GM10248 (cell line): ENCODE data around the gene HSPH1.

Source experiments
- CTCF ChIA-PET: fragments of 300-600 bp; sonication (Branson Sonifier 250); formaldehyde crosslinking; extraction: SDS; loops from one replicate; lab custom pipeline; 2021; ENCODE audit warnings: antibody characterized with exemption; lab: Yijun Ruan, JAX
- POLR2A ChIA-PET: fragments of 350-650 bp; sonication (Branson Sonifier 250); formaldehyde crosslinking; extraction: SDS; loops from one replicate; lab custom pipeline; 2020; ENCODE audit warnings: antibody characterized with exemption; lab: Yijun Ruan, JAX
- DNase-seq: peaks from one replicate; pipeline ENCODE4 v3.0.0; 2012; ENCODE audit errors: extremely low spot score
- CTCF ChIP-seq: IDR thresholded peaks from 2 replicates; pipeline ENCODE4 v1.5.1; 2012; ENCODE audit warnings: mild to moderate bottlenecking, low read depth; ENCODE audit errors: extremely low read depth, missing control alignments, control extremely low read depth

Gene HSPH1

DNA sequence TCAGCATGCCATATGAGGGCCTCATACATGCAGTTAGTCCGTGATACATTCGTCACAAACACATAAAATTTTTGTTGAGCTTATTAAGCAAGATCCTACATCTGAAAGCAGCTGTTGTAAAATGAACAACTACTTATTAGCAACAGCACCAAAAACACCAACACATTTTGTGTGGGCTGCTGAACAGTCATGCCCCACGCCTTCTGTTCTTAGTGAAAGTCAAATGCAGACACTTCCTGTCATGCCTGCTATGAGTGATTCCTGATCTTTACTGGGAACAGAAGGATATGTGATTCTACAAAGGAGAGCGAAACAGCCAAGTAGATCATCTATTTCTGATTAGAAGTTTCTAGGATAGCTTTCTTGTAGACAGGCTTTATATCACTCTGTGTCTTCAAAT, 33.9 kb upstream of the HSPH1 start:
- POLR2A ChIA-PET: no interaction called here
- CTCF ChIA-PET: no interaction called here

GRCh38 chr13:31192306-31192705, 30.6 kb upstream of the HSPH1 start:
- TF ChIP-seq CTCF: no peak
- POLR2A ChIA-PET: no interaction called here
- CTCF ChIA-PET: no interaction called here
- DNase-seq: no peak

More for the DNA sequence above, 33.9 kb upstream of the HSPH1 start:
- TF ChIP-seq CTCF: no peak
- no peak for DNase-seq

- CTCF ChIA-PET: interaction anchor here (0.8 kb wide), 1 partner anchor 16 kb away, joined by 3 read pairs; no protein-coding TSS in a partner anchor
- DNase-seq: no peak
- POLR2A ChIA-PET: no interaction called here
- TF ChIP-seq CTCF: no peak
Measured at GRCh38 chr13:31191748-31192147, 30.0 kb upstream of the HSPH1 start.

DNA sequence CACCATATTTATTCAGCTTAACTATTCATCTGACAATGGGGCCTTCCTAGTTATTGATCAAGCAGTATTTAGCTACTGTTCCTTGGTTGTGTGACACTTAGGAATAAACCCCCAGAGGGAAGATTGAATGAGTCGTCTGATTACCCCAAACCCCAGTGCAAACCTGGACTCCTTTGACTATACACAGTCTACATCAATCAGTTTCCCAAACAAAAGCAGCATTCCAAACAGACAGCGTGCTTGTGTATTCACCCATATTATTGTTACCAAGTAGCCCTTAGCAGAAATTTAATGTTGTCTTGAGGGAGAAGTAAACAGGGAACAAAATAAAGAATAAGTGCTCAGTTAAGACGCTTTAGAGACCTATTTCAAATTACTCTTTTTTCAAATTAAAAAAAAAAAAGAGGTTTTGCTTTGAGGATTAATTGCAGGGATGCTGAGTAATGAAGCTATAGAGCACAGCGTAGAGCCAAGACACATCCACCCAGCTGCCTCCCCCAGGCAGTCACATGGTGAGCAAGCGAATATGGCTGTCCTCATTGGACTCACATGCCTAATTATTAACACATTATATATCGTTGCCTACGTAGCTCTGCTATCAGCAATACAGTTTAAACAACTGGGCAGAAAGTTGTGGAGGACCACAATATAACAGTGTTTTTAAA, 23.4 kb upstream of the HSPH1 start:
- ChIA-PET POLR2A (no interaction called here), CTCF (interaction anchor here (1.1 kb wide), 1 partner anchor 32 kb away, joined by 3 read pairs; no protein-coding TSS in a partner anchor)
- no peak for DNase-seq
- no peak for TF ChIP-seq CTCF

DNA sequence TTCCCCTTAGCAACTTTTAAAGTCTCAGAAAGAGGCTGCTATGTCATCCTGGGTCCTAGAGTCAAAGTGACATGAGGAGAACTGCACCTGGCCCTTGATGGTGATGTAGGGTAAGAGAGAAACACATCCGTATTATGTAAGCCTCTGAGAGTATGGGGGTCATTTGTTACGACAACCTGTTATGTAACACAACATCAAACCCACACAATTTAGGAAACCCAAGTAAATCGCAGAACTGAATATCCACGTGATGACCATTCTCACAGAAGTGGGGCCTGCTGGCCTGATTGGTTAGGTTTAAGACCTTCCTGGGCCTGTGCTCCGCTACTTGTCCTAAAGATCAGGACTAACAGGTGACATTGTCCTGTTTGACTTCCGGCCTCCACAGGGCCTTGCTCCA, 22.7 kb upstream of the HSPH1 start:
- no peak for TF ChIP-seq CTCF
- DNase-seq: no peak
- POLR2A ChIA-PET: no interaction called here
- CTCF ChIA-PET: no interaction called here

- POLR2A ChIA-PET: no interaction called here
- TF ChIP-seq CTCF: no peak
- CTCF ChIA-PET: no interaction called here
- no peak for DNase-seq
Measured at GRCh38 chr13:31182987-31183386, 21.3 kb upstream of the HSPH1 start.
